ENCODE data around the gene AVEN. TPM values are rescaled to one million over a fixed set of nuclear protein-coding genes. Genes with fewer than 3 reads are reported as not detected.

AVEN gene
- total and polyA plus RNA-seq, 2 of the 8 experiments (the other 6 are each of a cell fraction or from before 2014, with no cell fraction given) = 5.5 to 17.0 TPM

DNA sequence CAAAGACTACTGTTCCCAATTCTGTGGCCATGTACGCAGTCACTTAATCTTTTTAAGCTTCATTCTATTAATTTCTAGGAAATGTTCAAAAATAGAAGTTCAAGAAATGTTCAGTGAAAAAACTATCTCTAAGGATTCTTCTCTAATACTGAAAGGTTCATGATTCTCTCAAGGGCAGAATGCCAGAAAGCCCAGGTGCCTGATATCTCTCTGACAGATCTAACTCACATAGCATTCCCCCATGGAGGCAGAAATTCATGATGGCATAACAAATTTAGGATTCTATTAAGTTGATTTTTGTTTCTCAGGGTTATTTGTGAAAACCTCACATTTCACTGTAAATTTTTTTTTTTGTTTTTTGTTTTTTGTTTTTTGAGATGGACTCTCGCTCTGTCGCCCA lies 53.3 kb downstream of the AVEN start:
- Histone ChIP-seq H4K91ac (replicated peaks; ENCODE audit: insufficient read length, low read length) (no peak overlapping the region), H2BK15ac (ENCODE audit: low read length) (no peak overlapping the region), H4K20me1 (replicated peaks in 1 of 2; ENCODE audit: control insufficient read depth in 1 of 2, insufficient read depth in 2 of 2, low read length in 2 of 2) (no peaks in the 10 kb centered on the region), H3K36me3 (ENCODE audit: control insufficient read depth in 2 of 4, insufficient read depth in 4 of 4, low read length in 3 of 4) (no peaks in the 10 kb centered on the region), H3K18ac (ENCODE audit: extremely low read depth, low read length) (no peak overlapping the region), H4K8ac (ENCODE audit: extremely low read depth, insufficient read depth, low read length) (no peak overlapping the region), H3K9ac (replicated peaks in 1 of 4; ENCODE audit: extremely low read depth in 1 of 4, low read depth in 3 of 4, low read length in 3 of 4) (no peak overlapping the region), H2BK5ac (ENCODE audit: low read depth, low read length) (no peak overlapping the region), H3K27ac (ENCODE audit: low read depth, low read length) (no peak overlapping the region), H3K4me1 (replicated peaks in 1 of 4; ENCODE audit: control insufficient read depth in 3 of 4, insufficient read depth in 4 of 4, low read length in 3 of 4) (peaks cover 0 to 5% (median 0%) of the 10 kb centered on the region in 4 experiments; a peak in 1 of 7 replicates), H3K4me3 (ENCODE audit: extremely low read depth in 1 of 4, insufficient read depth in 2 of 4, low read depth in 3 of 4, low read length in 4 of 4) (no peak overlapping the region), H3K23me2 (ENCODE audit: low read depth, low read length) (no peaks in the 10 kb centered on the region), H3K79me2 (ENCODE audit: control insufficient read depth in 1 of 2, insufficient read depth in 2 of 2, low read length in 2 of 2) (no peaks in the 10 kb centered on the region), H3K23ac (ENCODE audit: insufficient read length) (no peak overlapping the region), H3K79me1 (ENCODE audit: low read depth, low read length) (no peaks in the 10 kb centered on the region), H3K14ac (ENCODE audit: insufficient read length) (no peak overlapping the region), H2BK20ac (ENCODE audit: low read length) (no peak overlapping the region), H2BK12ac (ENCODE audit: low read depth, low read length) (no peak overlapping the region), H2BK120ac (replicated peaks; ENCODE audit: low read depth, low read length) (no peak overlapping the region), H3K4me2 (ENCODE audit: insufficient read depth in 1 of 2, low read depth in 2 of 2, low read length in 2 of 2) (no peak overlapping the region; a peak in 1 of 4 replicates), H3K56ac (replicated peaks; ENCODE audit: insufficient read length, low read depth, low read length) (no peak overlapping the region), H4K5ac (ENCODE audit: insufficient read length, low read depth, low read length) (no peak overlapping the region), H3K9me3 (ENCODE audit: insufficient read depth in 2 of 2, low read depth in 1 of 2, low read length in 1 of 2) (no peaks in the 10 kb centered on the region), H3K27me3 (replicated peaks in 1 of 4; ENCODE audit: control insufficient read depth in 3 of 4, extremely low read depth in 1 of 4, insufficient read depth in 3 of 4, low read length in 3 of 4) (no peaks in the 10 kb centered on the region), H2AK5ac (ENCODE audit: low read depth, low read length) (no peak overlapping the region), H2AFZ (ENCODE audit: low read length) (no peak overlapping the region), H3K4ac (replicated peaks; ENCODE audit: insufficient read length, low read depth, low read length) (no peak overlapping the region)
- CTCF ChIA-PET (ENCODE audit: partially characterized antibody) = interaction anchor here (0.9 to 2.5 kb wide), 6 partner anchors 9 to 285 kb away, joined by 3 to 13 read pairs (median 4); partner anchors contain the start of gene CHRM5
- 69% methylated on average over 3 of the region's 3 CpGs; no CpG with 5 or more reads in 1 of the 2 experiments for WGBS, 2 experiments (ENCODE audit: extremely low coverage in 1 of 2, insufficient coverage in 1 of 2, insufficient read length in 1 of 2, insufficient replicate concordance in 2 of 2, low coverage in 1 of 2, low lambda C conversion rate in 2 of 2, missing lambda C conversion rate in 1 of 2)
- TF ChIP-seq RAD21 (IDR thresholded peaks at IDR 0.05 in 1 of 2, conservative IDR thresholded peaks at IDR 0.05 in 1 of 2; ENCODE audit: low read depth in 2 of 2, low read length in 2 of 2) (no peak), CBX8 (IDR thresholded peaks at IDR 0.05; ENCODE audit: borderline replicate concordance, low read depth, low read length) (no peak), TCF12 (IDR thresholded peaks at IDR 0.05; ENCODE audit: low read depth, low read length) (no peak), PHF8 (conservative IDR thresholded peaks at IDR 0.05; ENCODE audit: low read depth, low read length) (no peak), NANOG (IDR thresholded peaks at IDR 0.05; ENCODE audit: insufficient read depth, low read depth, low read length, poor library complexity, severe bottlenecking) (no peak)
- DNase-seq (ENCODE audit: low read depth in 1 of 2, low spot score in 2 of 2) (no peak), FAIRE-seq (no peak)
- POLR2A ChIA-PET (ENCODE audit: partially characterized antibody) = interaction anchor here (0.8 kb wide), 1 partner anchor 87 kb away, joined by 3 read pairs; no protein-coding TSS in a partner anchor

All from H1 (cell line).